CD4-positive, alpha-beta T cell treated with Interleukin-4 for 4 hours (primary cell): ENCODE data around the gene TMEM132A.

Experiments
- DNase-seq: peaks from one replicate; pipeline ENCODE4 v3.0.0-alpha.2; 2020

The TMEM132A gene

GRCh38 chr11:60938500-60938899 is 14.2 kb downstream of the TMEM132A start:
- DNase-seq, result no peak

GRCh38 chr11:60939301-60939700 is 15.0 kb downstream of the TMEM132A start:
- no peak for DNase-seq

DNA sequence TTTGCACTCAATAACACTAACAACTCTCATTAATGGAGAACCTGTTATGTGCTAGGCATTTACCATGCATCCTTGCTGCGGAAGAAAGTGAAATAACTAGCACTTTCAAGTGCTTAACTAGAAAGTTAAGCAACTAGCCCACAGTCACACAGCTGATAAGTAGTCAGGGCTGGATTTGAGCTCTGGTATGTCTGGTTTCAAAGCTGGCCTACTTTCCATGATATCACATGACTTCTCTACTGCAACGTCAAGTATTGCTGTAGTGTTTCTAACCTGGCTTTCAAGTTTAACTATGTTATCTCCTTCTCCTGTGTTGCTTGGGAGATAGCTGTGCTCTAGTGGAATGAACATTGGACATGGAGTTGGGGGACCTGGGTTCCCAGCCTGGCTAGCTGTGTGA is 15.6 kb downstream of the TMEM132A start:
- DNase-seq, result no peak

DNA sequence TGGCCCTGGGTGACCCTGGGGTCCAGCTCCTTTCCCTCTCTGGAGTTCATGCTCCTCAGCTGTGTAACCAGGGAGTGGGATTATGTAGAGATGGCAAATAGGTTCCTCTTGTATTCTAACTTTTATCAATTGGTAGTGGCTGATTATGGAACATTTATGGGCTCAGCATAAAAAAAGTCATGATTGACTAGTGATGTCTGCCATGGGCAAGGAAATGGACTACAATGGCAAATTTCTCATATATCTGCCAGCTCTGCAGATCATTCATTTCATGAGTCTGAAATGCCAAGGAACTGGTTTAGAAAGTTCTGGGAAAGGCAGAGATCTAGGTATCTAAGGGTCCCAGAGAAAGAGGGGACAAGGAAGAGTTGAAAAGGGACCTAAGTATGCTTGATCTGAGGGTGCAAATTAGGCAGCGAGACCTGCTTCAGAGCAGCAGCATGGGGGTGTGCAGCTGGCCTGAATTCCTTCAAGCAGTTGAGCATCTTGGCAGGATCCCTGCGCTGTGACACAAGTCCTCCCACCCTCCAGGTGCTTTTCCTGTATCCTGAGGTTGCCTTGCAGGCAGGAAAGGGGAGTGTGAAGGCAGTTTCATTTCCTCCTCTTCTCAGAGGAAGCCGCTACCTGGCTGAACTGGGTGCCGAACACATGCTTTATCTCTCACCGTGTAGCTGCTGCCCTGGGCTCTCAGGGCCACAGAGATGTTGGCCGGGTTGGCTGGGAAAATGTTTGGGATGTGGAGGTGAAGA is 17.3 kb downstream of the TMEM132A start:
- no peak for DNase-seq

- DNase-seq, result no peak
These were observed 18.0 kb downstream of the TMEM132A start for GRCh38 chr11:60942219-60942618.

- DNase-seq, result no peak
These were observed 18.8 kb downstream of the TMEM132A start for GRCh38 chr11:60942970-60943565.

DNA sequence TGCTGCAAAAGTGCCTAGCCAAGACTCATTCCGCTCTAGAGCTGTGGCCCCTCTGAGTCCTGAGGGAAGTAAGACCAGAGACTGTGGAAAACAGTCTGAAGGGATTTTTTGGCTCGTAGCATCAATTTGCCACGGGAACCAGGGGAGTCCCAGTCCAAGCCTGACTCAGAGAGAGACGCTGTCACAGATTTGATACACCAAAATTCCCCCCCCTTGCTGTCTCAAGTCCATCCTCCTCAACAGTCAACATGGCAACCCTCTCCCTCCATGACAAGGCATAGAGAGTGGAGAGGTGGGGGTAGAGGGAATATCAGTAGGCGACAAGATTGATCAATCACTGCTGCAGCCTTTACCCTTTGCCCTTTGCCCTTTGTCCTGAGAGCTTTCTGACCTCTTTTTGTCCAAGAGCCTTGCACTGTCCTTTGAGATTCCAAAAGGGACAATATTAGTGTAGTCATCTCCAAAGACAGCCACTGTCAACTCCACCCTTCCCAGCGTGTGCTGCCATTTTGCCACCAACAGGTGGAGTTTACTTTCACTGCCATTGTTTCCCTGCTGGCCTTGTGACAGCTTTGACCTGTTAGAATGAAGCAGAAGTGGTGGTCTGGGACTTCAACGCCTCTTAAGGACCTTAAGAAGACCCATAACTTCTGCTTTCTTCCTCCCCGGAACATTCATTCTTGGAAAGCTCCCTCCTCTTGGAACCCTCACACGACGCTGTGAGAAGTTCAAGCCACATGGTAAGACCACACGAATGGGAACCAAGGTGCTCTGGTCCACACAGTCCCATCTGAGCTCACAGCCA is 20.4 kb downstream of the TMEM132A start:
- no peak for DNase-seq

- no peak for DNase-seq
These were observed 21.0 kb downstream of the TMEM132A start for GRCh38 chr11:60945295-60945667.

- DNase-seq, result no peak
These were observed 22.5 kb downstream of the TMEM132A start for GRCh38 chr11:60946601-60947264.

- DNase-seq, result no peak
These were observed 23.4 kb downstream of the TMEM132A start for GRCh38 chr11:60947700-60948099.

DNA sequence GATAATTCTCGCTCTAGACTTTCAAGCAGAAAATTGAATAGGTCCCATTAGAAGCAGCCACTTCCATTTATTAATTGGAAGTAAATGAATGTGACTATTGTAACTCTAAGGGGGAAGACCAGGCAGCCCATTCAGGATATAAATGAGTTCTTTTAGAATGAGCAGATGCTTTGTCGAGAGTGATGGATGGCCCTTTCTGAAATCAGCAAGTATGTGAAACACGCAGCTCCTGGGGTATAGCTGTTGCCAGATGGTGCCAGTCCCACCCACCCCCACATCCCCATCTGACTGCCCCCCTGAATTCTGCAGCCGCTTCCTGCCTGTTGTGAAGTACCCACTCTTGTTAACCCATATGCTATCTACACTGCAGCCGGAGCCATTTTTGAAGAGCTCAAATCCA is 24.0 kb downstream of the TMEM132A start:
- DNase-seq, result no peak

- DNase-seq, result no peak
These were observed 25.8 kb downstream of the TMEM132A start for GRCh38 chr11:60950024-60950423.

- DNase-seq, result no peak
These were observed 26.8 kb downstream of the TMEM132A start for GRCh38 chr11:60950933-60951605.

DNA sequence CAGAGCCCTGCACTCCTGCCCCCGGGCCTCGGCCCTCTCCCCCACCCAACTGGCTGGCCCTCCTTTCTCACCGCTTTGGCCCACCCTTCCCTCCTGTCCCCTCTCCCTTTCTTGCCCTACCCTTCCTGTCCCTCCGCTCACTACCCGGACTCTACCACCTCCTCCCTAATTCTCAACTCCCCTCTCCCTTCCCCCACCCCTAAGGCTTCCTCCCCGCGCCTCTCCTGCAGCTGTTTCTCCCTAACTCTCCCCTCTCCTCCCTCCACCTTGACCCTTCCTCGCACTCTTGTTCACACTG is 27.3 kb downstream of the TMEM132A start:
- no peak for DNase-seq

DNA sequence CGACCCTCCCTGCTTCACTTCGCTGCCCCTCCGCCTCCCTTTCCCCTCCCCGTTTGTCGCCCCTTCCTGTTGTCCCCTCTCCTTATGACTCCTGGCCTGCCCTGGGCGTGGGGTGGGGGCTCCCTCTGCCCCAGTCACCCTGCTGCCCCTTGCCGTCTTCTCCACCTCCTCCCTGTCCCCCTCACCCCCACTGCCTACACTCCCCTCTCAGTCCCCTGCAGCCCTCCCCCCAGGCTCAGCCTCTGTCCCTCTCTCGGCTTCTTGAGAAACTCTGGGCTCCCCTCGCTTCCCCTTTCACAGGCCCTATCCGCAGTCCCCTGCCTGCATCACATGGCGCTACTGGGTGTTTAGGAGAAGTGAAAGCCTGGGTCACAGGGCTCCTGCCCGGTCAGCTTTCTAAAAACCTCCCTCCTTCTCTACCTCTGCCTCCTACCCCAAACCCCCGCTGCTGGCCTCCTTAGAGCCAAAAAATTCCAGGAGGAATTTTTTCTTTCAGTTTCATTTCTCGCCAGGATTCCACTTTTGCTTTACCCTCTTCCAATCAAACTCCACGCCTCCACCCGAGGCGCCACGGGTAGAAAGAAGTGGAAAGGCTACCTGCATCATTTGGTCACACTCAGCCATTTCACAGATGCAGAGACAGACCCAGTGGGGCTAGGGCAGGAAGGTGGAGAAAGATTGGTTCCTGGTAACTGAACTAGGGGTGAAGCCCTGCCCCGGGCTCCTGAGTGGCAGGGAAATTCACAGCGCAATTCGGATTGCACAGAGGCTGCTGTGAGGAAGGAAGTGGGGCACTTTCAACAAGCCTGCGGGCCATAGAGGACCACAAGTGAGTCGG is 27.9 kb downstream of the TMEM132A start, which contains the start of gene SLC15A3:
Gene SLC15A3 (minus strand): TSS at position 273 of the 838 bp plus-strand sequence. CDS start 625 bp downstream, outside the sequence.
- DNase-seq, result no peak

DNA sequence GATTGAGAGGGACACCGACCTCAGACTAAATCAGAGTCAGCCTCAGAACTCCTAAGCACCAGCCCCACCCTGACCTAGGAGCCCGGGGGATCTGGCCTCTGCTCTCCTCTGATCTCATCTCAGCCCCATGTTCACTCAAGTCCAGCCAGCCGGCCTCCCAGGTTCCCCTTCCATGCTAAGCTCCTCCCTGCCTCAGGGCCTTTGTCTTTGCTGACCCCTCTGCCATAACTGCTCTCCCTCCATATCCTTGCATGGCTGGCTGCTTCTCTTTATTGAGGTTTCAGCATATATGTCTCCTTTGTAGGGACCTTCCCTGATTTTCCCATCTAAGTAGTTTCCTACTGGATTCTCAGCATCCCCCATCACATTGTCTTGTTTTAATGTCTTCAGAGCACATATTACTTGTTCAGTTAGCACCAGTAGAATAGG is 28.5 kb downstream of the TMEM132A start:
- DNase-seq, result no peak

DNA sequence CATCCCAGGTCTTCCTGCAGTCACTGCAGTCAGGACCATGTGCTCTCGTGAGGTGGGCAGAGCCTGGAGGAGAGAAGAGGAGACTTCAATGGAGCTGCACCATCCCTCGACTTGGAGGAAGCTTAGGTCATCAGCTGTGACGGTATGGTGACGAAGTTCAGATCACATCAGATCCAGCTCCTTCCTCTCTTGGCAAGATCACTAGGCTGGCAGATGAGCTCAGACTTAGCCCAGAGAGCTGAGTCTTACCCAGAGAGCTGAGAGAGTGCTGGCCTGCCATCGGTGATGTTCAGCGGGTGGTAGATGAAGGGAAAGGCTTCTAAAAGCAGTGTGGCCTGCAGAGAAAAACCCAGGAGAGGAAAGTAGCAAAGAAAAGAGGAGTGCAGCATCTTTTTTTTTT is 29.5 kb downstream of the TMEM132A start:
- DNase-seq, result no peak

- DNase-seq, result no peak
These were observed 30.2 kb downstream of the TMEM132A start for GRCh38 chr11:60954421-60954820.

GRCh38 chr11:60955571-60955970 is 31.3 kb downstream of the TMEM132A start:
- no peak for DNase-seq

- DNase-seq, result no peak
These were observed 32.9 kb downstream of the TMEM132A start for GRCh38 chr11:60957188-60957587.

DNA sequence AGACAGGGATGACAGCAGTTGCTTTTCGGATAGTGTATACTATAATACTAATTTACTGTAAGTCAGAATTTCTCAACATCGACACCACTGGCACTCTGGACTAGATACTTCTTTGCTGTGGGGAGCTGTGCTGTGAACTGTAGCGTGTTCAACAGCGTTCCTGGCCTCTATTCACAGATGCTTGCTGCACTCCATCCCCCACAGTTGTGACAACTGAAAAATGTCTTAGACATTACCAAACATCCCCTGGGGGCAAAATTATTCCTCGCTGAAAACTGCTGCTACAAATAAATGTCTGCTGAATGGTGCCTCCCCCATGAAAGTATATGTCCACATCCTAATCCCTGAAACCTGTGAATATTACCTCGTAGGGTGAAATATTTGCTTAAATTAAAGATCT is 35.2 kb downstream of the TMEM132A start:
- no peak for DNase-seq

DNA sequence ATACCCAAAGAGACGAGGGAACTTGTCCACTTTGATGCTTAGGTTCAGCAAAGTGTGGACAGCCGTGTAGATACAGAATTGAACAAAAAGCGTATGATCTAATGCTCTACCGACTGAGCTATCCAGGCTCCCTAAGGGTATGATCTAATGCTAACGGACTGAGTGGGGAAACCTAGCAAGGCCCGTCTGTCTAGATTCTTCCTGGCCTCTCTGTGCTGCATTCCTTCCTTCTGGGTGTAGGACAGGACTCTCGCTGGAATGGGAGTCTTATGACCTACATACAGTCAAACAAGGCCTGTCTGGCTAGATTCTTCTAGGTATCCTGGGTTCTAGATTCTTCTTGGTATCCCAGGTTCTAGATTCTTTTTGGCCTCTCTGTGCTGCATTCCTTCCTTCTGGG is 36.1 kb downstream of the TMEM132A start:
- no peak for DNase-seq
